Vagina (tissue), 2 donors: ENCODE data around the gene UBAP2L. TPM values are rescaled to one million over a fixed set of nuclear protein-coding genes. Genes with fewer than 3 reads are reported as not detected.
A peak's percentile ranks its signal among the peaks of the same experiment; 100 is the strongest.
"Not testable (repeated sequence)": the region's sequence is repeated elsewhere in the genome, so short reads cannot be mapped to it uniquely, and the experiment has no call there.

Source experiments
- DNase-seq, 2 donors: peaks; one replicate each; pipeline ENCODE4 v3.0.0-alpha.2; 2017; ENCODE audit errors: extremely low spot score in 2 of 2
- H3K27ac ChIP-seq: fragments of 200-600 bp; sonication (generic); one replicate; pipeline ENCODE4 v1.5.1; 2019
- H3K27me3 ChIP-seq: fragments of 200-600 bp; sonication (generic); one replicate; pipeline ENCODE4 v1.5.1; 2019
- H3K36me3 ChIP-seq, 2 donors: fragments of 200-600 bp; sonication (generic); one replicate each; pipeline ENCODE4 v1.5.1; 2017 to 2019
- H3K4me1 ChIP-seq: fragments of 200-600 bp; sonication (generic); one replicate; pipeline ENCODE4 v1.5.1; 2019
- H3K4me3 ChIP-seq, 2 donors: fragments of 200-600 bp; sonication (generic); 1 replicate in 1 of 2; 2 replicates in 1 of 2; pipeline ENCODE4 v1.5.1; 2016 to 2019
- H3K9me3 ChIP-seq: fragments of 200-600 bp; sonication (generic); one replicate; pipeline ENCODE4 v1.5.1; 2019
- CTCF ChIP-seq, 3 experiments: fragments of 450-650 bp in 2 of 3; fragments of 200-600 bp in 1 of 3; sonication (generic) in 1 of 3; IDR thresholded peaks; one replicate each; pipeline ENCODE4 v1.5.1; 2017 to 2019; ENCODE audit warnings: antibody characterized with exemption in 3 of 3, mild to moderate bottlenecking in 2 of 3, moderate library complexity in 2 of 3
- POLR2A ChIP-seq, 2 donors: fragments of 450-650 bp; IDR thresholded peaks; one replicate each; pipeline ENCODE4 v1.6.1; 2017; ENCODE audit warnings: antibody characterized with exemption in 2 of 2, mild to moderate bottlenecking in 2 of 2, moderate library complexity in 2 of 2
- POLR2AphosphoS5 ChIP-seq, 2 donors: sonication (generic); formaldehyde crosslinking; IDR thresholded peaks; one replicate each; pipeline ENCODE4 v1.9.0; 2017; ENCODE audit warnings: antibody characterized with exemption in 2 of 2, mild to moderate bottlenecking in 2 of 2, low read depth in 1 of 2; ENCODE audit not compliant: insufficient read depth in 1 of 2
- intact Hi-C: fragments of 100-400 bp; cut with DNase I; formaldehyde crosslinking; loops from one replicate; pipeline ENCODE4 v1.15.1; 2023
- total RNA-seq: library from RNA; depleted of rRNA; stranded (reverse); fragments of >200 nt; gene quantifications from one replicate; pipeline ENCODE4 v1.2.3, GENCODE V29; 2016

The UBAP2L gene
- total RNA-seq, 1 donor from 2014 or later = 75.9 TPM

GRCh38 chr1:154222518-154222917 is 1.8 kb downstream of the UBAP2L start:
- peak overlapping the region; percentile 100 for H3K27ac ChIP-seq
- H3K4me1 ChIP-seq = peaks cover 63% of the 10 kb centered on the region
- intact Hi-C loops = no loop called here
- TF ChIP-seq POLR2A (IDR thresholded peaks at IDR 0.05) (no peak), CTCF (IDR thresholded peaks at IDR 0.05) (no peak), POLR2AphosphoS5 (IDR thresholded peaks at IDR 0.05; ENCODE audit: insufficient read depth in 1 of 2, low read depth in 1 of 2) (no peak)
- peak overlapping the region in 1 of 2 donors; percentile 95 for H3K4me3 ChIP-seq
- no peak for DNase-seq
- H3K9me3 ChIP-seq = no peaks in the 10 kb centered on the region
- peaks cover 0 to 30% of the 10 kb centered on the region in 2 donors for H3K36me3 ChIP-seq
- no peaks in the 10 kb centered on the region for H3K27me3 ChIP-seq

- H3K36me3 ChIP-seq = peaks cover 0 to 30% of the 10 kb centered on the region in 2 donors
- H3K4me3 ChIP-seq = no peak overlapping the region
- no peaks in the 10 kb centered on the region for H3K9me3 ChIP-seq
- no peak for TF ChIP-seq CTCF (IDR thresholded peaks at IDR 0.05)
- TF ChIP-seq POLR2AphosphoS5 (IDR thresholded peaks at IDR 0.05; ENCODE audit: insufficient read depth in 1 of 2, low read depth in 1 of 2) = no peak
- TF ChIP-seq POLR2A (IDR thresholded peaks at IDR 0.05) = no peak
- no peak for DNase-seq
- intact Hi-C loops = no loop called here
- H3K4me1 ChIP-seq = peaks cover 59% of the 10 kb centered on the region
- no peak overlapping the region for H3K27ac ChIP-seq
- no peaks in the 10 kb centered on the region for H3K27me3 ChIP-seq
Observed at GRCh38 chr1:154222918-154223317, 2.2 kb downstream of the UBAP2L start.

GRCh38 chr1:154223621-154224020 is 2.9 kb downstream of the UBAP2L start:
- no peaks in the 10 kb centered on the region for H3K9me3 ChIP-seq
- no peak for TF ChIP-seq POLR2AphosphoS5 (IDR thresholded peaks at IDR 0.05; ENCODE audit: insufficient read depth in 1 of 2, low read depth in 1 of 2)
- no peak for TF ChIP-seq POLR2A (IDR thresholded peaks at IDR 0.05)
- TF ChIP-seq CTCF (IDR thresholded peaks at IDR 0.05) = no peak
- no peak overlapping the region for H3K27ac ChIP-seq
- DNase-seq = no peak
- H3K36me3 ChIP-seq = peaks cover 0 to 32% of the 10 kb centered on the region in 2 donors
- H3K27me3 ChIP-seq = no peaks in the 10 kb centered on the region
- peaks cover 52% of the 10 kb centered on the region for H3K4me1 ChIP-seq
- intact Hi-C loops = no loop called here
- no peak overlapping the region for H3K4me3 ChIP-seq

- H3K36me3 ChIP-seq = peaks cover 4 to 49% of the 10 kb centered on the region in 2 donors
- intact Hi-C loops = no loop called here
Observed at GRCh38 chr1:154225370-154225769, 4.6 kb downstream of the UBAP2L start.

GRCh38 chr1:154231112-154231511 is 10.4 kb downstream of the UBAP2L start:
- H3K4me1 ChIP-seq, H3K27me3 ChIP-seq, DNase-seq, intact Hi-C loops, H3K9me3 ChIP-seq, H3K4me3 ChIP-seq, H3K27ac ChIP-seq: not testable (repeated sequence)
- H3K36me3 ChIP-seq = peaks cover 4 to 92% of the 10 kb centered on the region in 2 donors

More at GRCh38 chr1:154225370-154225769, 4.6 kb downstream of the UBAP2L start:
- TF ChIP-seq POLR2A (IDR thresholded peaks at IDR 0.05) (no peak), POLR2AphosphoS5 (IDR thresholded peaks at IDR 0.05; ENCODE audit: insufficient read depth in 1 of 2, low read depth in 1 of 2) (no peak), CTCF (IDR thresholded peaks at IDR 0.05) (no peak)
- no peak for DNase-seq
- H3K4me1 ChIP-seq = peaks cover 39% of the 10 kb centered on the region
- no peaks in the 10 kb centered on the region for H3K9me3 ChIP-seq
- H3K27ac ChIP-seq = no peak overlapping the region
- H3K4me3 ChIP-seq = no peak overlapping the region
- no peaks in the 10 kb centered on the region for H3K27me3 ChIP-seq

GRCh38 chr1:154233127-154233526 is 12.4 kb downstream of the UBAP2L start:
- DNase-seq, H3K27me3 ChIP-seq, H3K9me3 ChIP-seq, H3K4me3 ChIP-seq, H3K4me1 ChIP-seq, H3K27ac ChIP-seq, intact Hi-C loops: not testable (repeated sequence)
- peaks cover 4 to 96% of the 10 kb centered on the region in 2 donors for H3K36me3 ChIP-seq
